GM19043 (cell line): Measurements from ENCODE around the gene RCN1.
A peak's percentile ranks its signal among the peaks of the same experiment; 100 is the strongest.
"Not testable (repeated sequence)": the region's sequence is repeated elsewhere in the genome, so short reads cannot be mapped to it uniquely, and the experiment has no call there.

Experiments
- ATAC-seq: cut with Tn5 transposase; IDR thresholded peaks from one replicate; pipeline ENCODE4 v1.9.1; 2021; ENCODE audit warnings: low read depth; ENCODE audit not compliant: unreplicated experiment

Gene RCN1

DNA sequence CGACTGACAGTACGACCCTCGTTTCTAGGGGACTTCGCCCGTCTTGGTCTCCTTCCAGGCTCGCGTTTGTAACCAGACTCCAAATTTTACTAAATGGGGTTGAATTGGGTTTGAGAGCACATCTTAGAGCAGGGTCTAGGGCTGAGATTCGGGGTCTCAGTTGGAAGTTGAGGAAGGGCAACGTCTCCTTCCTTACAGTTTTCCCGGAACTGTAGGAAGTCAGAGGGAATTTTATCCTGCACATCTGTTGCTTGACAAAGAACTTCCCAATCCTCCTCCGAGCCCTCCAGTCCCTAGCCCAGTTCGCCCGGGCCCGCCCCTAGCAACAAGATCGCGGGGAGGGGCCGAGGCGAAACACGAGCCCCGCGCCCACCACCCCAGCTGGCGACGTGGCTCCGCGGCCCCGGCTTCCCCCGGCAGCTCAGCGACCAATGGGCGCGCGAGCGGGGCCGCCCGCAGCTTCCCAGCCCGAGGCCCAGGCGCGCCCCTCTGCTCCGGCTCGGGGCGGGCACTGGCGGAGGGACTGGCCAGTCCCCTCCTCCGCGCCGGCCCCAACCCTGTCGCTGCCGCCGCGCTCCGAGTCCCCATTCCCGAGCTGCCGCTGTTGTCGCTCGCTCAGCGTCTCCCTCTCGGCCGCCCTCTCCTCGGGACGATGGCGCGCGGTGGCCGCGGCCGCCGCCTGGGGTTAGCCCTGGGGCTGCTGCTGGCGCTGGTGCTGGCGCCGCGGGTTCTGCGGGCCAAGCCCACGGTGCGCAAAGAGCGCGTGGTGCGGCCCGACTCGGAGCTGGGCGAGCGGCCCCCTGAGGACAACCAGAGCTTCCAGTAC is at the start of gene RCN1:
RCN1 (plus strand) TSS at position 530 of the 826 bp plus-strand sequence; CDS start at position 653, 123 bp downstream.
- ATAC-seq, result peak; percentile 33

DNA sequence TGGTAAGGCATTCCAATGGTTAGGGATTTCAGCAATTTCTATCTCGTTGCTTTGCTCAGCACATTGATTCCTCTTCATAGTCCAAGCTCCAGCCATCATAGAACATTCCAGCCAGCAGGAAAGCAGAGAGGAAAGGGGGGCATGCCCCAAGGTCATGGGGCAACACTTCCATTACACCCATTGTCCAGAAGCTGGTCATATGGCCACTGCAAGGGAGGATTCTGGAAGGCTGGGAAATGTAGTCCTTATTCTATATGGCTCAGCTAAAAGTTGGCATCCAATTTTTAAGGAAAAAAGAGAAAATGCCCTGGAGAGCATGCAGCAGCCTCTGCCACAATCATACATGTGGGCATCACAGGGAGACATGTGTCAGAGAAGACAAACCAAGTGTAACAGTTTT is 47.1 kb upstream of the RCN1 start:
- no peak for ATAC-seq

DNA sequence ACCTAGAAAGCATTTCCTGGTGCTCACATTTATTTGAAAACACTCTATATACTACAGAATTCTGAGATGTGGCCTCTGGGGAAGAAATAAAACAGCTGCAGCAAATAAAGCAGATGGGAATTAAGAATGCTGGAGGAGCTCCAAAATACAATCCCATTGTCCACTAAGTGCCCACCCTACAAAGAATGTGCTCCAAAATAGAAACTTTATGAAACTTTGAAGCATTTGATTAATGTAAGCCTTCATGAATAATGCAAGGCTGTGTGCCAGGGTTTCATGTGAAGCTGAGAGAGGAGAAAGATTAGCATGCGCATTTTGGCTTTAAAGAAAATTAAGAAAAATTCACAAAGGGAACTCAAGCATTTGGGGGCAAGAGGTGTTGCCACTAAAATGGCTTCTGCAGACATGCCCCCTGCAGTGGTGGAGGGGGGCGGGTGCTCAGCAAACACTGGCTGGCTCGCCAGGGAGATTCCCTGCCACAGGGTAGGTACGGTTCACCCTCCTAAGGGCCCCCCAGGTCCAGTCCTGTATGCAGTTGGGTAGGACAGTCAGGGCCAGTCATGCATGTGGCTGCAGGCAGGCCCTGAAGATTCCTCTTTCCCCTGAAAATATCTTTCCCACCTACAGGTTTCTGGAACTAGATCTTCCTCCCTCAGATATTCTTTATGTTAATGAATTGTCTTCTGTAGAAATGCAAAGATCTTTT is 46.6 kb upstream of the RCN1 start:
- no peak for ATAC-seq

DNA sequence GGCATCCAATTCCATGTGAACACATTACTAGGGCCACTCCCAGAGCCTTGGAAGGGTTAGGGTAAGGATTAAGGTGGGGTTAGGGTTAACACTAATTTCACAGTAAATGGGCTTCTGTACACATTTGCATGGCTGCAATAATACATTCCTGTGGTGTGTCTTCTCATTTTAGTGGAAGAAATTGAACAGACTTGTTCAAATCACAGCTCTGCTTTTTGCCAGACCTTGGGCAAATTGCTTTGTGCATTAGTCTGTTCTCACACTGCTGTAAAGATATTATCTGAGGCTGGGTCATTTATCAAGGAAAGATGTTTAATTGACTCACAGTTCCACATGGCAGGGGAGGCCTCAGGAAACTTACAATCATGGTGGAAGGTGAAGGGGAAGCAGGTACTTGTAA is 45.4 kb upstream of the RCN1 start:
- ATAC-seq, result no peak

DNA sequence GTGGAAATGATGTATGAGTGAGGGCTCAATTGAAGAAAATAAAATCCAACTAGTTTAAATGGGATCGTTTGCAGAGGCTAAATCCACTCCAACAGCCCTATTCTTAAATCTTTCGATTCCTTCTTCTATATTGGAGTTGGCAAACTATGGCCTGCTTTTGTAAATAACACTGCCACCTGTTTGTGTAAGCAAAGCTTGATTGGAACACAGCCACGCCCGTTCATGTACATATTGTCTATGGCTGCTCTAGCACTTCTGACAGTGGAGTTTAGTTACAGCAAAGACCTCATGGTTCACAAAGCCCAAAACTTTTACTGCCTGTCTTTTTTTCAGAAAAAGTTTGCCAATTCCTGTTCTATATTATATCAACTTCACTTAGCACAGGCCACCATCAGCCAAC is 40.6 kb upstream of the RCN1 start:
- ATAC-seq, result no peak

DNA sequence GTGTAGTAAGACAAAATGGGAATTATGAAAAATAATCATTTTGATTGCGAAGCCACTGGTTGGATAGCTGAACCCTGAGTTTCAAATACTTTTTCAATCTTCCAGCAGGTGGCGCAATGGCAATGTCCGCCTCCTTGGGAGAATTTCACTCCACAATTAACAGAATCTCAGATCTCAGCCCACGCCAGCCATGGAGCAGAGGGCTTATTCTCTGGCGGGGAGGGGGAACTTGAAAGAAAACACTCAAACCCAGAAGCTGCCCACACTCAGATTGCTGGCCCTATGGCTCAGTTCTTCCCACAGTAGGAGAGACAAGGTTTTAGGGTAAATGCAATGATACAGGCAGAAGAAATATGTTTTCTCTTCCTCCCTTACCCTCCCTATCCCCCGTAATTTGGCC is 38.7 kb upstream of the RCN1 start:
- ATAC-seq, result no peak

DNA sequence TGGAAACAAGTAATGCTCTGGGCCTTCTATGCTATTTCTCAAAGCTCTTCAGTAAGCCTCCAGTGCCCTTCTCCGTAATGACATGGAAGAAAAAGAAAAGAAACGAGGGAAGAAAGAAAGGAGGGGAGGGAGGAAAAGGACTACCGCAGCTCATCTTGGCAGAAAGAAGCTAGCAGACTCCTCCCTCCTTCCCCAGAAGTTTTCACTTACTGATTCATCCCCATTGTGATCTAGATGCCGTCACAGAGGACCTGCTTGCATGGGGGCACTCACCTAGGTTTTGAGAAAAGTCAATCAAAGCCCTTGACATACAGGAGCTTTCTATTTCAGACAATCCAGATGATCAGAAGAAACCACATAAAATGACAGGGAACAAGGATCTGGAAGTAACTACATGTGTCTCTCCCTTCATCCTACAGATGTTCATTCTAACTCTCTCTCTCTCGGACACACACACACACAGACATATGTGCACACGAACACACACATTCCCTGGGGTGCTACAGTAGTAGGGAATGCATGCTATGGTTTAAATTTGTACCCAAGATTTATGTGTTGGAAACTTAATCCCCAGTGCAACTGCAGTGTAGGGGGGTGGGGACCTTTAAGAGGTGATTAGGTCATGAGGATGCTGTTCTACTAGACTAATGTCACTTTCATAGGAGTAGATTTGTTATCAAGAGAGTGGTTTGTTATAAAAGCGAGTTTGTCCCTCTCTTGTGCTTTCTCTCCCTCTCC is 37.6 kb upstream of the RCN1 start:
- no peak for ATAC-seq

DNA sequence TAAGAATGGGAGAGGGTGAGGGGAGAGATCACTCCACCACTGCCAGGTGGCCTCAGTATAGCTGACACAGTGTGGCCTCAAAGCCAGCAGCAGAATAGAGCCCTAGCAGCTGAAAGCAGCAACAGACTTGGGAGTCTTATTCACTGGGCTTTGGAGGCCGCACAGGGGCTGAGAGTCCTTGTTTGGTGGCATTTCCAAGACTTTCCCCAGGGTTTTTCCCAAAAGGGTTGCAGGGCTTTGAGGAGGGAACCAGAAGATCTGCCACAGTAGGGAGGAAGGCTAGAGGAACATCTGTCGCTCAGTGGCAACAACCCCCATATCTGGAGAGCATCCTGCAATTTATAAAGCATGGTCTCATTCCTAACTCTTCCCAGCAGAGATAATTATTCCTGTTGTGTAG is 35.0 kb upstream of the RCN1 start:
- ATAC-seq, result no peak

DNA sequence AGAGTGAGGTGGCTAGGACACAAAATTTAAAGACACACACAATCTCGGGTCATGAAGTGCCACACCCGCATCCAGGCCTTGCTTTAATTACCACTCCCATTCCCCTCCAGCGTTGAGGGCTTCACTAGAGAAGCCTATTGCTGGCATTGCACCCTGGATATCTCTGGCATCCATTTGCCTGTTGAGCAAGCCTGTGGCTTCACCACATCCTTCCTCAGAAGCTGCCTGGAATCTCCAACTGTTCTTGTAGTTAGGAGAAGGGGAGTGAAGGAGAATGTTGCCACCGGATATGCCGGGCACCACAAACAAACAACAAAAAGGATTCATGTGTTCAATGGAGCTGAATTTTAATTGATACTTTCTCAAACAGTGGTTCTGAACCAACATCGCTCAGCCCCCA is 34.4 kb upstream of the RCN1 start:
- ATAC-seq, result no peak

DNA sequence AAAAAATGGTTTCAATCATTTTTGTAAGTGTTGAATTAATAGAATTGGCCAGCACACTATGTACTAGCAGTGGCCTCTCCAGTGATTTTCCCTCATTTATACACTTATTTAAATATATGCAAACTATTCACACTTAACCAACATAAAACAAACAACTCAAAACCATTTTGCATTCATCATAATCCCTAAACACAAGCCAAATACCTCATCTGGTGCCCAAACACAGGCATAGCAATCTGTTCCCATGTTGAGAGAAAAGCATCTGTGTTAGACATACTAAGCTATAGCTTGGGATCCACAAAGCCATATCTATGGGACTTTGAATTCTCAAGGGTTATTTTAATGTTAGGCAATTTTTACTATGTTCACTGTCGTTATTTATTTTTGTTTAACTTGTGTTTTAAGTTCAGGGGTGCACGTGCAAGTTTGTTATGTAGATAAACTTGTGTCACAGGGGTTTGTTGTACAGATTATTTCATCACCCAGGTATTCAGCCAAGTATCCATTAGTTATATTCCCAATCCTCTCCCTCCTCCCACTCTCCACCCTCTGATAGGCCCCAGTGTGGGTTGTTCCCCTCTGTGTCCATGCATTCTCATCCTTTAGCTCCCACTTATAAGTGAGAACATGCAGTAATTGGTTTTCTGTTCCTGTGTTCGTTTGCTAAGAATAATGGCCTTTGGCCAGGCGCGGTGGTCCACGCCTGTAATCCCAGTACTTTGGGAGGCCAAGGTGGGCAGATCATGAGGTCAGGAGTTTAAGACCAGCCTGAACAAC is 31.0 kb upstream of the RCN1 start:
- ATAC-seq, result no peak

DNA sequence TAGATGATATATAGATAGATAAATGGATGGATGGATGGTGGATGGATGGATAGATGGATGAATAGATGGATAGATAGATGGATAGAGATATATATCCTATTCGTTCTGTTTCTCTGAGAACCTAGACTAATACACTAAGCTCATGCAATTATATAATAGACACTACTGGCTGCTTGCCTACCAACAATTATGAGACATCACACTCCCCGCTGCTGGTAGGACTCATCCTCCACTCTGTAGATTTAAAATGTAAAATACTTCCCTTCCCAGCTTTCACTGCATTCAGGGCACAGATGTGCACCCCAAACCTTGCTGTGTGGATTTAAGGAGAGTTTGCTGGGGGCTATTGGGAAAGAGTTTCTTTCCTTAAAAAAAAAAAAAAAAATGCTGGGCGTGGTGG is 28.3 kb upstream of the RCN1 start:
- ATAC-seq, result no peak

DNA sequence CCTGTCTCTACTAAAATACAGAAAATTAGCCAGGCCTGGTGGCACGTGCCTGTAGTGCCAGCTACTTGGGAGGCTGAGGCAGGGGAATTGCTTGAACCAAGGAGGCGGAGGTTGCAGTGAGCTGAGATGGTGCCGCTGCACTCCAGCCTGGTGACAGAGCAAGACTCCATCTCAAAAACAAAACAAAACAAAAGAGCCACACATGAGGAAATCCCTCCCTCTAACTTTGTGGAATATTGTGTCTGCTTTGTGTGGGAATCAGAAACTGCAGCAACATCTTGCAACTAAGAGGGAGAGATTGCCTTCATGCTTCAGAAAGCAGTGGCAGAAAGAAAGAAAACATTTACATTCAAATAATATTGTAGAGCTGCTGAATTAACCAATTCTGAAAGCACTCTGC is 27.8 kb upstream of the RCN1 start:
- not testable (repeated sequence) for ATAC-seq

DNA sequence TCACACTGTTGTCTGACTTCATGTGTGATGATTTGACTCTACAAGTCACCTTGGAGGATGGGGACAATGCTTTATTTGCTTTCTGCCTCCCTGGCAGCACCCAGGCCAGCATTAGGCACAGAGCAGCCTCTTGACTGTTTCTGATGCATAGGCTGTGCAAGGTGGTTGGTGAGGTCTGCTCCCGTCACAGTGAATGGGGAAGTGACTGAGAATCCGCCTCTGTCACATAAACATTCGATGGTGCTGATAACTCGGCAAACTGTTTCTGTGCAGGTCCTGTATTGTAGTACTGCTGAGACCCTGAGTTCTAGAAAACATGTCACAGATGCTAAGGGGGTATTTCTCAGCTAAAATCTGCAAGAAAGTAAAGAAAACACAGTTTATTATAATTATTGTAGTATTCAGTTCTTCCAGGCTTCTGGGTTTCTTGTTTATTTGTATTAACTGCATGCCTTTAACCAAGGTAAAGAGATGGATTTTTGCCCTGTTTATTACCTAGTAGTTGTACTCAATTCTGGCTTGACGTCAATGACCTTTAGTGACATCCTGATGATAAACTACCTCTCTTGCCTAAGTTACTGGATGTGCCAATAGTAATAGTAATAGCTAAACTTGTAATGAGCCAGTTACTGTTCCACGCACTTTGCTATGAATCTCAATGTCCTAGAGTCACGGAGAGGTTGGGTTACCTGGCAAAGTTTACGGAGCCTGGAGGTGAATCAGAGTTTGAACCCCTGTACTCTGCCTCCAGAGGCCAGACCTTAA is 24.8 kb upstream of the RCN1 start:
- no peak for ATAC-seq

DNA sequence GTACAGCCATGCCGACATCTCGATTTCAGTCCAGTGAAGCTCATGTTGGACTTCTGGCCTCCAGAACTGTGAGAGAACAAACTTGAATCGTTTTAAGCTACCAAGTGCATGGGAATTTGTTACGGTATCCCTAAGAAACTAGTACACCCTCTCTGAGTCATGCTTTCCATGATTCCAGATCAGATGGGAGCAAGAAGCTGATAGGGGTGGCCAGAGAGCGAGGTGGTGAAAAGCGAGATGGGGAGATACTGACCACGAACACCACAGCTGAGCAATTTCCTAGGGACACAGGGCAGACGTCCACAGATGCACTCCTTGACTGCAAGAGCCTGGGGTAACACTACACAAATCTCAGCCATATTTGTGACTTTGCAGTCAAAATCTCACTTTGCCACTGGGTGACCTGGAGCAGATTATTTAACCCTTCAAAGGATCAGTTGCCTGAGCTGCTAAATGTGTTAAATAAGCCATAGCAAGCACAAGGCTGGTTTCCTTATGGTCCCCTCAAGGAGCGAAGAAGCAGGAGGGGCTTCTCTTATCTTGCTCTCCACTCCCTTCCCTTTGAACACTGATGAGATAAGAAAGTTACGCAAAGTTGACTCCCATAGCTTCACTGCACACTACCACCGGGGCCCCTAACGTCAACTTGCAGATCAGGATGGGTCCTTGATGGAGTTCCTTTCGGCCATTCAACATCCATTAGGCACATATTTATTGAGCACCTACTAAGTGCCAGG is 22.6 kb upstream of the RCN1 start:
- no peak for ATAC-seq

DNA sequence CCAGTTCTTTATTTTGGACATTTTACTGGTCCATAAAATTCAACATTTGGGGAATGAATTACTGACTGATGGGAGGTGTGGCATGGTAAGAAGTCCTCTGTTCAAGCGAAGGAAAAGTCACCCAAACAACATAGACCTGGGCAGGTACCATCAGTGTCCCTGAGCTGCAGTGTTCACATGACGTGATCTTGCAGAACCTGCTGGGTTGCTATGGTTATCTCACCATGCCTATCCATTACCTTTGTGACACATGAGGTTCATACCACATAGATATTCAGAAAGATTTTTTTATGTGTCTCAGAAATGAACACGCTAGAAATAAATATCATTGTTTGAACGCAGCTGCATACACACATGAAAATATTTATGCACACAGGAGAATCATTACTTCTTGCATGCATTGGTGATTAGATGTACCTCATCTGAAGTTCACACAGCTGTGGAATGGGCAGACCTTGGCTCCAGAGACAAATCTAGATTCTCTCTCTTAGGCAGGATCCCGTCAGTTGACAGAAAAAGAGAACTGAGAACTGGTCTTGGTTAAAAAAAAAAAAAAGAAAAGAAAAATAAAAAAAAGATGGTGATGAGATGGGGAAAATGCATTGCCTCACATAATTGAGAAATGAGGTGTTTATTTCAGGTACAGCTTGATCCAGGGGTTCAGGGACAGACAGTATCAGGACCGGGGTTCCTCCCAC is 21.4 kb upstream of the RCN1 start:
- ATAC-seq, result peak; percentile 82

DNA sequence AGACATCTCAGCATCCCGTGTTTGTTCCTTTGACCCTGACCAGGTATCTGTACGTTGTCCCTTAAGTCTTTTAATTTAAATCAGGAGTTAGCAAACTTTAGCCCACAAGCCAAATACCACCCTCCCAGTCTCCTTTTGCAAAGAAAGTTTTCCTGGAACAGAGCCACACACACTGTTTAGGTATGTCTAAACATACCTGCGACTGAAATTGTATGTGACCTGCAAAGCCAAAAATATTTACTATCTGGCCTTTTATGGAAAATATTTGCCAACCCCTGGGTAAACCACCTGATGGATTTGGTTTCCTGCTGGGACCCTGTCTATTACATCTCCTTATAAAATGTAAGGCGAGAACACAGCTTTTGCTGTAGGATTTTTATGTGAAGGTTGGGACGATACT is 20.2 kb upstream of the RCN1 start:
- ATAC-seq, result no peak

DNA sequence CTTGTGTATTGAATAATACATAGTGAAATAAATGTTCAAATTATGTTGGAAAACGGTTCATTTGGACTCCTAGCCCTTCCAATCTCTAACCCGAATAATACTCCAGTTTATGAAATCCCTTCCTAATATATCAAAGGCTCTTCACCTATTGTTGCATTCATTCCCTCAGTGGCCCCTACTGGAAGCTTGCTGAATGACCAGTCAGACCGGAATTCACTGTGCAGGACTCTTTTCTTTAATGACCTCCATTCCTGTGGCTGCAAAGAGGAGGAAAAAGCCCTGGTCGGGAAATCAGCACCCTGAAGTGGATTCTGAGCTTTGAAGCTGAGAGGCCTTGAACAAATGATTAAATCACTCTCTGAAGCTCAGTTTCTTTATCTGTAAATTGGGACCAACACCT is 19.1 kb upstream of the RCN1 start:
- no peak for ATAC-seq

DNA sequence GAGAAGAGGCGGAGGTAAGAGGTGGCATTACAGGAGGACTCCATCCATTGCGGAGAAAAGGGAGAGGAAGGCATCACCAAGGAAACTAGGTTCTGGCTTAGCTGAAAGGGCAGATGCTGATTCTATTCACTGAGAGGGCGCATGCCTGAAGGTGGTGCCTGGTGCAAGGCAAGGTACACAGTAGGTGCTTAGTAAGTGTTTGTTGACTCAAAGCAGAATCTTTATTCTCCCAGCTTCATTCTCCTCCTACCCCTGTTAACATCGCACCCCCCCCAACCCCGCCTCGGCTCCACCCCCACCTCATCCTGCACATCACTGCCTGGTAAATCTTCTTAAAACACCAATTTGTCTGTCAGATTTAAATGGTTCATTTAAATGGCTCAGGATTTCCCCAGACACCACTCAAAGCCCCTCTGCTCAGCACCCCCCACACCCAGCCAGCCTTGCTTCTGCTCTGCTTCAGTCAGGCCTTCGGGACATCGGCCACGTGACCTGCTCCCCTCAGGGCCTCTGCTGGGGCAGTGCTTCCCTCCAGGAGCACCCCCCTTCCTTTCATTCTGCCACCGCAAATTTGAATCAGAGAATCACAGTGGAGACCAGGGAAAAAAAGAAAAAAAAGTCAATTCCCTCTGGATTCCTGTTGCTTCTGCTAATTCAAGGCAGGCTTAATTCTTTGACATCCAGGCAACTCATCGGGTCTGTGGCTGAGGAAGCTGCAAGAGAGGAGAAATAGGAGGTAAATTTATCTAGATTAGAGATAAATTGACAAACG is 17.8 kb upstream of the RCN1 start:
- no peak for ATAC-seq
